Chondrocyte (in vitro differentiated cells): Measurements from ENCODE around the gene PBLD. TPM values are rescaled to one million over a fixed set of nuclear protein-coding genes. Genes with fewer than 3 reads are reported as not detected.

Experiments used
- DNase-seq: peaks from one replicate; pipeline ENCODE4 v3.0.0; 2021; ENCODE audit warnings: mixed read lengths, low spot score
- H3K27ac Mint-ChIP-seq: one replicate; pipeline ENCODE4 v1.8.0; 2021; ENCODE audit warnings: mild to moderate bottlenecking, moderate library complexity, mixed read lengths; ENCODE audit not compliant: unreplicated experiment
- H3K27me3 Mint-ChIP-seq: 2 replicates; pipeline ENCODE4 v1.8.0; 2021; ENCODE audit warnings: low read depth, mixed read lengths
- H3K36me3 Mint-ChIP-seq: 2 replicates; pipeline ENCODE4 v1.8.0; 2021; ENCODE audit warnings: low read depth, mixed read lengths
- H3K4me1 Mint-ChIP-seq: 2 replicates; pipeline ENCODE4 v1.8.0; 2021; ENCODE audit warnings: low read depth, mild to moderate bottlenecking, mixed read lengths
- H3K4me3 Mint-ChIP-seq: one replicate; pipeline ENCODE4 v1.8.0; 2021; ENCODE audit warnings: mild to moderate bottlenecking, moderate library complexity, mixed read lengths; ENCODE audit not compliant: unreplicated experiment
- H3K9me3 Mint-ChIP-seq: 2 replicates; pipeline ENCODE4 v1.8.0; 2021; ENCODE audit warnings: low read depth, mixed read lengths
- CTCF ChIP-seq: fragments of 200-600 bp; sonication (generic); IDR thresholded peaks from 2 replicates; pipeline ENCODE4 v1.5.0; 2021; ENCODE audit warnings: antibody characterized with exemption, mild to moderate bottlenecking, moderate library complexity
- total RNA-seq: library from RNA; stranded (reverse); gene quantifications from 3 replicates; pipeline ENCODE4 v1.2.1, GENCODE V29; 2021

Gene PBLD
- total RNA-seq, 1 donor from 2014 or later, result 8.5 TPM

DNA sequence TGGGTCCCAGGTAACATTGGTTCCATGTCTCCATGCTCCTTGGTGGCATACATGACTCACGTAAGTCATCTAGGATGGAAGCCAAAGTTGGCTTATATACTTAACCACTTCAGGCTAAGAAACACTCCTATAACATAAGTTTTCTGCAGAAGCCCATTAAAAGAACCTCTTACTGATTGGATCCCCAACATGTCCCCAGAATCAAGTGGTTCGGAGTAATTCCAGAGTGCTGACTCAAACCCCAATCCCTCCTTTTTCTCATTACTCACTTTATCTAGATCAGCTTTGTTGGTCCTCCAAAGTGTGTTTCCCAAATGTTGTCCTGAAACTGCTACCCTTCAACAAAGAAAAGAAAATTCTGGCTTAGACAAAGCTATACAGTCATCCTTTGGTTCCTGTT is 90.7 kb downstream of the PBLD start:
- DNase-seq, result no peak
- no peak overlapping the region for H3K4me3 Mint-ChIP-seq
- peaks cover 4% of the 10 kb centered on the region for H3K27me3 Mint-ChIP-seq
- H3K27ac Mint-ChIP-seq, result no peak overlapping the region
- no peaks in the 10 kb centered on the region for H3K36me3 Mint-ChIP-seq
- H3K4me1 Mint-ChIP-seq, result peaks cover 3% of the 10 kb centered on the region
- H3K9me3 Mint-ChIP-seq, result no peaks in the 10 kb centered on the region
- no peak for TF ChIP-seq CTCF

GRCh38 chr10:68239596-68240150 is 93.1 kb downstream of the PBLD start:
- Mint-ChIP-seq H3K9me3 (no peaks in the 10 kb centered on the region), H3K4me3 (no peak overlapping the region), H3K36me3 (no peaks in the 10 kb centered on the region), H3K27ac (no peak overlapping the region), H3K27me3 (peaks cover 3% of the 10 kb centered on the region), H3K4me1 (peaks cover 3% of the 10 kb centered on the region)
- no peak for TF ChIP-seq CTCF
- no peak for DNase-seq

- H3K9me3 Mint-ChIP-seq, result no peaks in the 10 kb centered on the region
- peaks cover 3% of the 10 kb centered on the region for H3K4me1 Mint-ChIP-seq
- H3K27me3 Mint-ChIP-seq, result no peaks in the 10 kb centered on the region
- no peak for DNase-seq
- TF ChIP-seq CTCF, result no peak
- H3K27ac Mint-ChIP-seq, result no peak overlapping the region
- no peak overlapping the region for H3K4me3 Mint-ChIP-seq
- no peaks in the 10 kb centered on the region for H3K36me3 Mint-ChIP-seq
Measured at GRCh38 chr10:68239069-68239468, 93.7 kb downstream of the PBLD start.

GRCh38 chr10:68238371-68238770 is 94.4 kb downstream of the PBLD start:
- Mint-ChIP-seq H3K27ac (no peak overlapping the region), H3K4me1 (peaks cover 3% of the 10 kb centered on the region), H3K36me3 (no peaks in the 10 kb centered on the region), H3K9me3 (no peaks in the 10 kb centered on the region), H3K27me3 (peaks cover 5% of the 10 kb centered on the region), H3K4me3 (no peak overlapping the region)
- TF ChIP-seq CTCF, result no peak
- DNase-seq, result no peak

DNA sequence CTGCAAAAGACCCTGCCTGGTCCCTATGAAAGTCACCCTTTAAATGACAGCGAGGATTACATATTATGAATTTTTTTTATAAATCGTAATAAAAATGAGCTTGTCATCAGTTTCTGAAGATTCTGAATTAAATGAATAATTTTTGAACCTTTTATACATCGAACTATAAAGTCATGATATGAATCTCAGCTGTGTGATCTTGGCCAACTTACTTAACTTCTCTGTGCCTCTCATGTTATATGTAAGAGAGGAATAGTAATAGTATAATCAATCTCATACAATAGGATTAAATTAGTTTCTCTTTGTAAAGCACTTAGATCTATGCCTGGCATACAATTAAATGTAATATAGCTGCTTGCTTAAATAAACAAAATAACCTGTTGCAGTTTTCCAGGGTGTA is 95.6 kb downstream of the PBLD start:
- H3K4me1 Mint-ChIP-seq, result peaks cover 3% of the 10 kb centered on the region
- no peak for DNase-seq
- peaks cover 10% of the 10 kb centered on the region for H3K27me3 Mint-ChIP-seq
- H3K4me3 Mint-ChIP-seq, result no peak overlapping the region
- no peaks in the 10 kb centered on the region for H3K9me3 Mint-ChIP-seq
- no peak for TF ChIP-seq CTCF
- no peak overlapping the region for H3K27ac Mint-ChIP-seq
- H3K36me3 Mint-ChIP-seq, result no peaks in the 10 kb centered on the region
